ENCODE measurements around the gene IL23R. TPM values are rescaled to one million over a fixed set of nuclear protein-coding genes. Genes with fewer than 3 reads are reported as not detected.

The IL23R gene
- polyA plus RNA-seq, 1 experiment, result not detected

- Histone ChIP-seq H3K4me3 (ENCODE audit: low read depth, low read length) (no peak overlapping the region), H3K27me3 (ENCODE audit: control insufficient read depth, insufficient read depth, low read length) (no peaks in the 10 kb centered on the region; the same call in 1 of the 2 replicates), H3K36me3 (ENCODE audit: control insufficient read depth, insufficient read depth, low read length) (no peaks in the 10 kb centered on the region)
- CTCF ChIA-PET, result interaction anchor here (0.7 to 1.2 kb wide), 2 partner anchors 87 to 612 kb away, joined by 3 read pairs; no protein-coding TSS in a partner anchor
- POLR2A ChIA-PET, result no interaction called here
- no peak for DNase-seq (ENCODE audit: low read depth)
- TF ChIP-seq, protein P1, sequence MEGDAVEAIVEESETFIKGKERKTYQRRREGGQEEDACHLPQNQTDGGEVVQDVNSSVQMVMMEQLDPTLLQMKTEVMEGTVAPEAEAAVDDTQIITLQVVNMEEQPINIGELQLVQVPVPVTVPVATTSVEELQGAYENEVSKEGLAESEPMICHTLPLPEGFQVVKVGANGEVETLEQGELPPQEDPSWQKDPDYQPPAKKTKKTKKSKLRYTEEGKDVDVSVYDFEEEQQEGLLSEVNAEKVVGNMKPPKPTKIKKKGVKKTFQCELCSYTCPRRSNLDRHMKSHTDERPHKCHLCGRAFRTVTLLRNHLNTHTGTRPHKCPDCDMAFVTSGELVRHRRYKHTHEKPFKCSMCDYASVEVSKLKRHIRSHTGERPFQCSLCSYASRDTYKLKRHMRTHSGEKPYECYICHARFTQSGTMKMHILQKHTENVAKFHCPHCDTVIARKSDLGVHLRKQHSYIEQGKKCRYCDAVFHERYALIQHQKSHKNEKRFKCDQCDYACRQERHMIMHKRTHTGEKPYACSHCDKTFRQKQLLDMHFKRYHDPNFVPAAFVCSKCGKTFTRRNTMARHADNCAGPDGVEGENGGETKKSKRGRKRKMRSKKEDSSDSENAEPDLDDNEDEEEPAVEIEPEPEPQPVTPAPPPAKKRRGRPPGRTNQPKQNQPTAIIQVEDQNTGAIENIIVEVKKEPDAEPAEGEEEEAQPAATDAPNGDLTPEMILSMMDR (IDR thresholded peaks at IDR 0.05; ENCODE audit: insufficient read depth, low read depth, low read length), result no peak
These were observed 134.3 kb downstream of the IL23R start for GRCh38 chr1:67300561-67300960.

DNA sequence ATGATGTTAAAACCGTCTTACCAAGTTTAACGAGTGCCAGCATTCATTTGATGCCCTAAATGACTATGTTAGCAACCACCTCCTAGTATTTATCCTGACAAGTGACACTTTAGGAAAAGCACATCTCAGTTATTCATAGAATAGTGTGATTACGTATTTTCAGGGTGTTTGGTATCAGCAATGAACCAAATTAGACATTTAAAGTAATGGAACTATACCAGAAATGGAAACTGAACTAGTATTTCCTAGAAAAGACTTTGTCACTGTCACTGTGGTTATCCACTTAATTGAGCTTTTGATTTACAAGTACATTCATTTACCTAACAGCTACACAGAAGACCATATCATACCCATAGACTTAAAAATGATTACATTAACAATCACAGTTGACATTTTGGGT is 137.8 kb downstream of the IL23R start:
- no peak for DNase-seq (ENCODE audit: low read depth)
- CTCF ChIA-PET, result no interaction called here
- TF ChIP-seq, protein P1 (IDR thresholded peaks at IDR 0.05; ENCODE audit: insufficient read depth, low read depth, low read length), result no peak
- Histone ChIP-seq H3K36me3 (ENCODE audit: control insufficient read depth, insufficient read depth, low read length) (no peaks in the 10 kb centered on the region), H3K27me3 (ENCODE audit: control insufficient read depth, insufficient read depth, low read length) (peaks cover 13% of the 10 kb centered on the region), H3K4me3 (ENCODE audit: low read depth, low read length) (no peak overlapping the region)
- POLR2A ChIA-PET, result no interaction called here

DNA sequence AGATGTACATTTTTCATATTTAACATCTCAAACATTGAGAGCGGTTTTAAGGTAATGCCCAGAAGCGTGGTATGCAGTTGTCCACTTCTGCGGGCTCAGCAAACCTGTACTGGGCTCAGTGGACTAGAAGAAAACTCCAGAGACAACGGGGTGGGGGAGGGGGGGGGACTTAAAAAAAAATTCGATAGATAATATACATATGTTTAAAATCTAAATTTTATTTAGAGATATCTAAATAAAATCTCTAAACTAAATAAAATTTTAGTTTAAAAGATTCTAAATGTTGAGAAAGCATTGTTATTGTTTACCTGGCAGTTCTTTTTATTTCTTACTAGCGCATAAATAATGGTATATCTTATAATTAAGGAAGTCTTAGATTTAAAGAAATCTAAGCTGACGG is 140.3 kb downstream of the IL23R start:
- no peak for DNase-seq (ENCODE audit: low read depth)
- ChIA-PET CTCF (no interaction called here), POLR2A (no interaction called here)
- no peaks in the 10 kb centered on the region for H3K36me3 ChIP-seq (ENCODE audit: control insufficient read depth, insufficient read depth, low read length)
- peaks cover 13% of the 10 kb centered on the region for H3K27me3 ChIP-seq (ENCODE audit: control insufficient read depth, insufficient read depth, low read length)
- H3K4me3 ChIP-seq (ENCODE audit: low read depth, low read length), result no peak overlapping the region
- TF ChIP-seq, protein P1 (IDR thresholded peaks at IDR 0.05; ENCODE audit: insufficient read depth, low read depth, low read length), result no peak

- POLR2A ChIA-PET, result no interaction called here
- CTCF ChIA-PET, result interaction anchor here (0.6 kb wide), 1 partner anchor 584 kb away, joined by 3 read pairs; no protein-coding TSS in a partner anchor
- peaks cover 13% of the 10 kb centered on the region for H3K27me3 ChIP-seq (ENCODE audit: control insufficient read depth, insufficient read depth, low read length)
- H3K4me3 ChIP-seq (ENCODE audit: low read depth, low read length), result no peak within 1 kb of the TSS
- no peak for DNase-seq (ENCODE audit: low read depth)
- H3K36me3 ChIP-seq (ENCODE audit: control insufficient read depth, insufficient read depth, low read length), result no peaks in the 10 kb centered on the region
- TF ChIP-seq, protein P1 (IDR thresholded peaks at IDR 0.05; ENCODE audit: insufficient read depth, low read depth, low read length), result no peak
These were observed 141.2 kb downstream of the IL23R start, which contains the start of gene IL12RB2 for GRCh38 chr1:67307251-67308060. Gene IL12RB2, plus strand, starts transcription at chr1:67307873. Its CDS starts 12,496 bp downstream, at chr1:67320369.

DNA sequence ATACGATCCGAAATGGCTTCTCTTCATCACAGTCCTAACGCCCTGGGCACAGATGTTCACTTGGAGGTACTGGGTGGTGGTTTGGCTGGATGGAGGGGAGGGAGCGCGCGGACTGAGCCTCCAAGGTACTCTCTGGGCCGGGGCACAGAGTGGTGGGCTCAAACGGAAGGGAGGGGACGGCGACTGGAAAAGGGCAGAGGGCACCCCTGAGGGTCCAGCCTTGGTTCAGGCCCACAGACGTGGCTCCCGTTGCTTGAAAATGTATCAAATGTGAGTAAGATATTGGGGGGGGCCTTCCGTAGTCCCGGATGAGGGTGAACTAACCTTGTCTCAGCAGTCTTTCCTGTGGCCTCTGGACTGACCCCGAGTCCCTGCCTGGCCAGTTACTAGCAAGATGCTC is 141.9 kb downstream of the IL23R start:
- ChIA-PET CTCF (interaction anchor here (0.6 kb wide), 1 partner anchor 585 kb away, joined by 3 read pairs; no protein-coding TSS in a partner anchor), POLR2A (no interaction called here)
- Histone ChIP-seq H3K36me3 (ENCODE audit: control insufficient read depth, insufficient read depth, low read length) (no peaks in the 10 kb centered on the region), H3K4me3 (ENCODE audit: low read depth, low read length) (no peak overlapping the region), H3K27me3 (ENCODE audit: control insufficient read depth, insufficient read depth, low read length) (peaks cover 13% of the 10 kb centered on the region)
- TF ChIP-seq, protein P1 (IDR thresholded peaks at IDR 0.05; ENCODE audit: insufficient read depth, low read depth, low read length), result no peak
- DNase-seq (ENCODE audit: low read depth), result no peak

Small RNAs within 50 kb of the gene (small RNA-seq; reads per million reads assigned to genes)
- gene RNU4ATAC4P (ENCODE audit: insufficient read length, low read depth, low replicate concordance) (not detected), gene RNU6-586P (ENCODE audit: insufficient read length, low read depth, low replicate concordance) (not detected)

Other genes with a start within 250 kb of the IL23R start
- 1.3 and 2.8 TPM in 2 replicates for gene DNAI4, start 241.6 kb upstream of the IL23R start, polyA plus RNA-seq (2011; rRNA removed)
- gene MIER1, start 241.5 kb upstream of the IL23R start, polyA plus RNA-seq (2011; rRNA removed), result 6.4 and 14.5 TPM in 2 replicates
- 9.0 and 15.8 TPM in 2 replicates for gene SLC35D1, start 112.3 kb upstream of the IL23R start, polyA plus RNA-seq (2011; rRNA removed)
- not detected in 2 replicates for gene C1orf141, start 31.5 kb upstream of the IL23R start, polyA plus RNA-seq (2011; rRNA removed)
- gene IL12RB2, start 141.4 kb downstream of the IL23R start, polyA plus RNA-seq (2011; rRNA removed), result not detected in 2 replicates